ENCODE measurements around the gene ESRRB. TPM values are rescaled to one million over a fixed set of nuclear protein-coding genes. Genes with fewer than 3 reads are reported as not detected.

The ESRRB gene
- total RNA-seq, 1 donor from 2014 or later, result 0.11 TPM

DNA sequence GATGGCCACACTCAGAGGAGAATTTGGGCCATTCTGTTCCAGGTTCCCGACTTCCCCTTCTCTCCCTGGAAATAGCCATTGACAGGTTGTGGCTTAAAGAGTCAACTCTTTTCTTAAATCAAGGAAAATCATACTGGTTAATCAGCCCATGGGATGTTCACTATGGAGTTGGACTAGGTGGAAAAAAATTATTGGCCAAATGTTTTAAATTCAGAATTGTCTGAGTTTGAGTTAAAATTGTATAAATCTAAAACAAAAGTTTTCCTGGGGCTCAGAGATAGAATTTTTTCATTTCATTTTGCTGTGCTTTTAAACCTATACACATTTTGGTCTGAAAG, 6.5 kb downstream of the ESRRB start:
- Mint-ChIP-seq H3K4me3 (no peak overlapping the region), H3K4me1 (peaks cover 2% of the 10 kb centered on the region), H3K27ac (no peak overlapping the region), H3K9me3 (no peaks in the 10 kb centered on the region), H3K36me3 (ENCODE audit: low read depth) (no peaks in the 10 kb centered on the region), H3K27me3 (peaks cover 68% of the 10 kb centered on the region)
- ATAC-seq (ENCODE audit: low read depth) (no peak), DNase-seq (no peak)
- TF ChIP-seq, protein P1, sequence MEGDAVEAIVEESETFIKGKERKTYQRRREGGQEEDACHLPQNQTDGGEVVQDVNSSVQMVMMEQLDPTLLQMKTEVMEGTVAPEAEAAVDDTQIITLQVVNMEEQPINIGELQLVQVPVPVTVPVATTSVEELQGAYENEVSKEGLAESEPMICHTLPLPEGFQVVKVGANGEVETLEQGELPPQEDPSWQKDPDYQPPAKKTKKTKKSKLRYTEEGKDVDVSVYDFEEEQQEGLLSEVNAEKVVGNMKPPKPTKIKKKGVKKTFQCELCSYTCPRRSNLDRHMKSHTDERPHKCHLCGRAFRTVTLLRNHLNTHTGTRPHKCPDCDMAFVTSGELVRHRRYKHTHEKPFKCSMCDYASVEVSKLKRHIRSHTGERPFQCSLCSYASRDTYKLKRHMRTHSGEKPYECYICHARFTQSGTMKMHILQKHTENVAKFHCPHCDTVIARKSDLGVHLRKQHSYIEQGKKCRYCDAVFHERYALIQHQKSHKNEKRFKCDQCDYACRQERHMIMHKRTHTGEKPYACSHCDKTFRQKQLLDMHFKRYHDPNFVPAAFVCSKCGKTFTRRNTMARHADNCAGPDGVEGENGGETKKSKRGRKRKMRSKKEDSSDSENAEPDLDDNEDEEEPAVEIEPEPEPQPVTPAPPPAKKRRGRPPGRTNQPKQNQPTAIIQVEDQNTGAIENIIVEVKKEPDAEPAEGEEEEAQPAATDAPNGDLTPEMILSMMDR (IDR thresholded peaks at IDR 0.05), result no peak
- ChIA-PET POLR2A (no interaction called here), CTCF (no interaction called here)
- intact Hi-C loops (cut with micrococcal nuclease), result no loop called here

DNA sequence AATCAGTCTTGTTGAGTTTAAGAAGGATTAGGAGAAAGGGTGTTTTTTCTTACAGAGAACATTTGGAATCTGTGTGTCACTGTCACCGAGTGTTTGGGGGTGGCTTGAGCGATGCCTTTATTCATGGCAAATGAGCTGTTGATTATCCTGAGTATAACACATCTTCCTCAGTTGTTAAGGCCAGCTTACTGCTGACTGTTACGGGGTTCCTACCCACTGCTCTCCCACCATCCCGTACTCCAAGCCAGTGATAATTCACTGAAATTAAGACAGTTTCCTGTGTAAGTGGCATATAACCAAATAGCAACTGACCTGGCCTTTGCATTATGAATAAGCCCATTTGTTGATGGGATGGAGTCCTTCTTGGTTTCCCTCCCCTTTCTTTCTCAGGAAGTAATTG, 9.5 kb downstream of the ESRRB start:
- Mint-ChIP-seq H3K9me3 (no peaks in the 10 kb centered on the region), H3K4me3 (no peak overlapping the region), H3K4me1 (no peaks in the 10 kb centered on the region), H3K27ac (no peak overlapping the region), H3K27me3 (peaks cover 66% of the 10 kb centered on the region), H3K36me3 (ENCODE audit: low read depth) (no peaks in the 10 kb centered on the region)
- DNase-seq, result no peak
- no peak for ATAC-seq (ENCODE audit: low read depth)
- TF ChIP-seq, protein P1 (IDR thresholded peaks at IDR 0.05), result no peak
- CTCF ChIA-PET, result no interaction called here
- POLR2A ChIA-PET, result no interaction called here
- intact Hi-C loops (cut with micrococcal nuclease), result no loop called here

DNA sequence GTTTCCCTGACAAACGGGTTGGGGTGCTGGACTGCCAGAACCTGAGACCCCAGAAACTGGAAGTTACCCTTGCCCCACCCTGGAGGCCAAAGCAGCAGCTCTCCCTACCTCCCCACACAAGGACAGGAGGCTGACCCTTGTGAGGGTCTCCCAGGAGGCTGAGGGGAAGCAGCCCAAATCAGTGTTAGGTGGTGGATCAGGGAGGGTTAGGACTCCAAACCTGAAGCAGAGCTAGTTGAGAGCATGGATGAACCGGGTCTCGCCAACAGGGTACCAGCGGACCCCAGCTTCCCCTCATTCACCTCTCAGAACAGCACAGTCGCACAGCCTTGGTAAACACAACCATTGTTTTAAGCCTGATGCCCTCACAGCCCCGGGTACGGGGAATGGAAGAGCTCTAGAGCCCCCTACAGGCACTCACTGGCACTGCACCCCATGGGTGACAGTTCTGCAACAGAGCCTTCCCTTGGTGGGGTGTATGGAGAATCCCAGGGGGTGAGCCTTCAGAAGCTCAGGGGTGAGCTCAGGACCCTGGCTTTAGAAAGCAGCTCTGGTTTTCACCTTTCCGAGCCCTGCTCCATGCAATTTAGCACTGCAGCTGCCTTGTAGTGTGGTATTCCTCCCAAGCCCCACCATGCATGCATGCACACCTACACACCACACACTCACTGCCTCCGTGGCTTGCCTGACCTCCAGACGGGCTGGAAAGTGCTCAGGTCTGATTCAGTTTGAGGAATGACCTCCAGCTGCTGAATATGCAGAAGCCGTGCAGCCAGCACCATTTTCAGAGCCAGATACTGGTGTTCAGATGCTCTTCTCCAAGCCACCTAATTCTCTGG, 11.2 kb downstream of the ESRRB start:
- Mint-ChIP-seq H3K9me3 (no peaks in the 10 kb centered on the region), H3K27ac (no peak overlapping the region), H3K27me3 (peaks cover 52% of the 10 kb centered on the region), H3K4me3 (no peak overlapping the region), H3K36me3 (ENCODE audit: low read depth) (no peaks in the 10 kb centered on the region), H3K4me1 (no peaks in the 10 kb centered on the region)
- CTCF ChIA-PET, result interaction anchor here (1.0 kb wide), 1 partner anchor 18 kb away, joined by 3 read pairs; no protein-coding TSS in a partner anchor
- peak; percentile 65 for ATAC-seq (ENCODE audit: low read depth)
- peak; percentile 28 for DNase-seq
- TF ChIP-seq, protein P1 (IDR thresholded peaks at IDR 0.05), result no peak
- POLR2A ChIA-PET, result interaction anchor here (0.7 kb wide), 1 partner anchor 639 kb away, joined by 3 read pairs; no protein-coding TSS in a partner anchor
- intact Hi-C loops (cut with micrococcal nuclease), result loop anchor here (1.0 kb wide), 1 partner anchor 336 kb away; no protein-coding TSS in a partner anchor

DNA sequence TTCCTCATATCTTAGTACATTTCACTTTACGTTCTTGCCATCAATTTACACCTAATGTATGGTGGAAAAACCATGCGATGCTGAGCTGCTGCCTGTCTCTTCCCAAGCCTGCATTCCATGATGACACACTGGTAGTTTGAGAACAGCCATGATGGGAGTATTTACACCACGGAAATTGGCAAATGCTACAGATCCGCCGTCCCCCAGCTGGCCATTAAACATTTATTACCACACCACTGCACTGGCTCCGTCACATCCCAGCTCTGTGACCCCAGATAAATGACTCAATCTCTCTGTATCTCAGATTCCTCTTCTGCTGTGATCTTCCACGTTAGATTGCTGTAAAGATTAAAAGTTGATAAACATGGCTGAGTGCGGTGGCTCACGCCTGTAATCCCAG, 13.9 kb downstream of the ESRRB start:
- no peak for ATAC-seq (ENCODE audit: low read depth)
- Mint-ChIP-seq H3K27me3 (peaks cover 35% of the 10 kb centered on the region), H3K4me3 (no peak overlapping the region), H3K9me3 (no peaks in the 10 kb centered on the region), H3K36me3 (ENCODE audit: low read depth) (no peaks in the 10 kb centered on the region), H3K27ac (no peak overlapping the region), H3K4me1 (no peaks in the 10 kb centered on the region)
- ChIA-PET CTCF (interaction anchor here (1.1 kb wide), 1 partner anchor 339 kb away, joined by 3 read pairs; no protein-coding TSS in a partner anchor), POLR2A (no interaction called here)
- TF ChIP-seq, protein P1 (IDR thresholded peaks at IDR 0.05), result no peak
- intact Hi-C loops (cut with micrococcal nuclease), result no loop called here
- no peak for DNase-seq

DNA sequence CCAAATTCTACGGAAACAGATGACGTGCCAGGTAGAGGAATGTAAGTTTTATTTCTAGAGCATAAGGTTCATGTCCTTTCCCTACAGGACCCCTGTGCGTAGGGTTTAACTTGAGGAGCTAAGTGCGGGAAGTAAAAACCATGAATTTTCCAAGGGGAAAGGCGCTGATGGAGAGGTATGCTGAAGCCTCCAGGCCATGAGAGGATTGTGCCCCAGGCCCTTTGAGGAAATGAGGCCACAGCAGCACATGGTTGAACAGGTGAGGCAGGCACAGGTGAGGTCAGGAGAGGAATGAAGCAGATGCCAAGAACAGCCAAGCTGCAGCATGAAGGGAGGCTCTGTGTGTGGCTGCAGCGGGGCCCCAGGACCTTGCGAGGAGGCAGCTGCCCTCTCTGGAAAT, 14.7 kb downstream of the ESRRB start:
- DNase-seq, result no peak
- H3K9me3 Mint-ChIP-seq, result no peaks in the 10 kb centered on the region
- H3K4me3 Mint-ChIP-seq, result no peak overlapping the region
- peaks cover 28% of the 10 kb centered on the region for H3K27me3 Mint-ChIP-seq
- ChIA-PET CTCF (no interaction called here), POLR2A (no interaction called here)
- TF ChIP-seq, protein P1 (IDR thresholded peaks at IDR 0.05), result no peak
- intact Hi-C loops (cut with micrococcal nuclease), result no loop called here
- no peaks in the 10 kb centered on the region for H3K36me3 Mint-ChIP-seq (ENCODE audit: low read depth)
- H3K27ac Mint-ChIP-seq, result no peak overlapping the region
- H3K4me1 Mint-ChIP-seq, result no peaks in the 10 kb centered on the region
- ATAC-seq (ENCODE audit: low read depth), result no peak
